Measurements from ENCODE around the gene SHISA6. TPM values are rescaled to one million over a fixed set of nuclear protein-coding genes. Genes with fewer than 3 reads are reported as not detected.

SHISA6 gene
- total RNA-seq, 2 donors from 2014 or later: 6.7 to 14.4 TPM

DNA sequence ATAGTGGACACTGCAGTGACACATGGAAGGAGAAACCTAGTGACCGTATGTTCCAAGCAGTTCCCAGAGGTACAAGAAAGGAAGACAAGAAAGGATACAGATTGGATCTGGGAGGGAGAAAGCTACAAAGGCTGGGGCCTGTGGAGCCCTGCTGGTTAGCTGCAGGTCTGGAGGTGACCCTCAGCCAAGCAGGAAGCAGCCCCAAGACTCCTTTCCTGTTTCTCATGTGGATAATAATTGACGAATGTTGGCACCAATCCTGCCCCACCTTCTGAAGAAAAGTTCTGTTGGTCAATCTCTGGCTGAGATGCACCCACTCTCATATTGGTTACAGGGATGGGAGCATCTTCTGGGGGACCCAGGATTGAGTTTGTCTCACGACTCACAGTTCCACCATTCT, 99.8 kb downstream of the SHISA6 start:
- Mint-ChIP-seq H3K9me3 (no peaks in the 10 kb centered on the region), H3K36me3 (ENCODE audit: low read depth) (no peaks in the 10 kb centered on the region), H3K4me1 (no peaks in the 10 kb centered on the region), H3K27ac (no peak overlapping the region), H3K27me3 (ENCODE audit: insufficient read depth) (no peaks in the 10 kb centered on the region), H3K4me3 (no peak overlapping the region)
- Histone ChIP-seq H3K27me3 (ENCODE audit: control insufficient read depth, insufficient read depth, low read length, poor library complexity, severe bottlenecking) (no peaks in the 10 kb centered on the region), H3K9me3 (ENCODE audit: control insufficient read depth, low read length) (no peaks in the 10 kb centered on the region), H3K4me1 (ENCODE audit: control insufficient read depth, insufficient read depth, low read length) (no peaks in the 10 kb centered on the region), H3K9ac (ENCODE audit: extremely low read depth, low read length, poor library complexity, severe bottlenecking) (no peak overlapping the region), H3K4me3 (ENCODE audit: low read length) (no peak overlapping the region), H3K36me3 (ENCODE audit: control insufficient read depth, insufficient read depth, low read length) (no peaks in the 10 kb centered on the region), H3K27ac (ENCODE audit: low read depth, low read length) (no peak overlapping the region)
- TF ChIP-seq, protein P1, sequence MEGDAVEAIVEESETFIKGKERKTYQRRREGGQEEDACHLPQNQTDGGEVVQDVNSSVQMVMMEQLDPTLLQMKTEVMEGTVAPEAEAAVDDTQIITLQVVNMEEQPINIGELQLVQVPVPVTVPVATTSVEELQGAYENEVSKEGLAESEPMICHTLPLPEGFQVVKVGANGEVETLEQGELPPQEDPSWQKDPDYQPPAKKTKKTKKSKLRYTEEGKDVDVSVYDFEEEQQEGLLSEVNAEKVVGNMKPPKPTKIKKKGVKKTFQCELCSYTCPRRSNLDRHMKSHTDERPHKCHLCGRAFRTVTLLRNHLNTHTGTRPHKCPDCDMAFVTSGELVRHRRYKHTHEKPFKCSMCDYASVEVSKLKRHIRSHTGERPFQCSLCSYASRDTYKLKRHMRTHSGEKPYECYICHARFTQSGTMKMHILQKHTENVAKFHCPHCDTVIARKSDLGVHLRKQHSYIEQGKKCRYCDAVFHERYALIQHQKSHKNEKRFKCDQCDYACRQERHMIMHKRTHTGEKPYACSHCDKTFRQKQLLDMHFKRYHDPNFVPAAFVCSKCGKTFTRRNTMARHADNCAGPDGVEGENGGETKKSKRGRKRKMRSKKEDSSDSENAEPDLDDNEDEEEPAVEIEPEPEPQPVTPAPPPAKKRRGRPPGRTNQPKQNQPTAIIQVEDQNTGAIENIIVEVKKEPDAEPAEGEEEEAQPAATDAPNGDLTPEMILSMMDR (conservative IDR thresholded peaks at IDR 0.05): no peak
- WGBS, 2 experiments (ENCODE audit: insufficient coverage in 1 of 2, insufficient read length in 1 of 2): 88 to 100% methylated on average over 3 of the region's 3 CpGs
- DNase-seq: no peak

DNA sequence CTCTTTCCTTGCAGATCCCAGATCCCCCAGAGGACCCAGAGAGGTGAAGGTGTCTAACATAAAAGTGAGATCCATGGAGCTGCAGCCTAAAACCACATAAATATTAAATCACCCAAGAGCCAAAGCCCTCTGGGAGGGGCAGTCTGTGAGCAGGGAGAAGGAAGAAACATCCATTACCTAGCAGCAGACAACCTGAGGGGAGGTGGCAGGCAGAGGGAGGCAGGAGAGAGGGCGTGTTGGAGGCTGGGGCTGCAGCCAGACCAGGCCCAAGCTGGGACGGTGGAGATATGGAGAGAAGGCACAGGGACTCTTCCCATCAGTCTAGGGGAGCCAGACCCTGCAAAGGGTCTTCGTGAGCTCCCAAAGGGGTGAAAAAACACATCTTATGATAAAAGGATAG, 101.1 kb downstream of the SHISA6 start:
- Histone ChIP-seq H3K9me3 (ENCODE audit: control insufficient read depth, low read length) (no peaks in the 10 kb centered on the region), H3K27me3 (ENCODE audit: control insufficient read depth, insufficient read depth, low read length, poor library complexity, severe bottlenecking) (no peaks in the 10 kb centered on the region), H3K36me3 (ENCODE audit: control insufficient read depth, insufficient read depth, low read length) (no peaks in the 10 kb centered on the region), H3K4me1 (ENCODE audit: control insufficient read depth, insufficient read depth, low read length) (no peaks in the 10 kb centered on the region), H3K4me3 (ENCODE audit: low read length) (no peak overlapping the region), H3K27ac (ENCODE audit: low read depth, low read length) (no peak overlapping the region), H3K9ac (ENCODE audit: extremely low read depth, low read length, poor library complexity, severe bottlenecking) (no peak overlapping the region)
- WGBS, 2 experiments (ENCODE audit: insufficient coverage in 1 of 2, insufficient read length in 1 of 2): 42 to 57% methylated on average over 2 to 3 of the region's 3 CpGs
- H3K4me1 Mint-ChIP-seq: no peaks in the 10 kb centered on the region
- H3K27ac Mint-ChIP-seq: no peak overlapping the region
- no peak for DNase-seq
- no peaks in the 10 kb centered on the region for H3K27me3 Mint-ChIP-seq (ENCODE audit: insufficient read depth)
- H3K4me3 Mint-ChIP-seq: no peak overlapping the region
- no peaks in the 10 kb centered on the region for H3K9me3 Mint-ChIP-seq
- TF ChIP-seq, protein P1 (conservative IDR thresholded peaks at IDR 0.05): no peak
- no peaks in the 10 kb centered on the region for H3K36me3 Mint-ChIP-seq (ENCODE audit: low read depth)

DNA sequence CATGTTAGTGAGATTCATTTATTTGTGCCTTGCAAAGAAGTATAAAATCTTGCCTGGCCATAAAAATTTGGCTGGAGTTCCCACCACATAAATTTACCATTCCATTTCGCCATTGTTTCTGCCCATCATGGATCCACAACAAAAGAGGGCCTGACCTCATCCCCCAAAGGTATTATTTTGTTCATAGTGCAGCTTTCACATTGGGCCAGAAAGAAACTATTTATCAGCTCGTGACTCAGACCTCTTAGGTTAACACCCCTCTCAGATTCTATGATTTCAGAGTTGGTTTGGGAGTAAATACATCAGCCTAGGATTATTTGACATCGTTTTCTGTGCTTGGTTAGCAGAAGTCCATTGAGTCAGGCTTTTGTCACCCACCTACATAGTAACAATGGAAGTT, 108.1 kb downstream of the SHISA6 start:
- peaks cover 4% of the 10 kb centered on the region for H3K4me1 Mint-ChIP-seq
- TF ChIP-seq, protein P1 (conservative IDR thresholded peaks at IDR 0.05): no peak
- H3K9me3 Mint-ChIP-seq: no peaks in the 10 kb centered on the region
- no peak overlapping the region for H3K27ac Mint-ChIP-seq
- no peaks in the 10 kb centered on the region for H3K27me3 ChIP-seq (ENCODE audit: control insufficient read depth, insufficient read depth, low read length, poor library complexity, severe bottlenecking)
- no peak overlapping the region for H3K4me3 ChIP-seq (ENCODE audit: low read length)
- H3K36me3 ChIP-seq (ENCODE audit: control insufficient read depth, insufficient read depth, low read length): no peaks in the 10 kb centered on the region
- H3K27me3 Mint-ChIP-seq (ENCODE audit: insufficient read depth): no peaks in the 10 kb centered on the region
- no peaks in the 10 kb centered on the region for H3K4me1 ChIP-seq (ENCODE audit: control insufficient read depth, insufficient read depth, low read length)
- no peak for DNase-seq
- no peak overlapping the region for H3K27ac ChIP-seq (ENCODE audit: low read depth, low read length)
- no peak overlapping the region for H3K9ac ChIP-seq (ENCODE audit: extremely low read depth, low read length, poor library complexity, severe bottlenecking)
- WGBS, 2 experiments (ENCODE audit: insufficient coverage in 1 of 2, insufficient read length in 1 of 2): 40 to 75% methylated on average over 2 to 3 of the region's 3 CpGs
- no peaks in the 10 kb centered on the region for H3K36me3 Mint-ChIP-seq (ENCODE audit: low read depth)
- no peak overlapping the region for H3K4me3 Mint-ChIP-seq
- no peaks in the 10 kb centered on the region for H3K9me3 ChIP-seq (ENCODE audit: control insufficient read depth, low read length)

Measured in endodermal cell (in vitro differentiated cells).